AG20443 (cell line): ENCODE measurements around the gene ADAD2.

Experiments
- DNase-seq: peaks from one replicate; pipeline ENCODE4 v3.0.0; 2012; ENCODE audit warnings: low spot score, mixed read lengths

Gene ADAD2

DNA sequence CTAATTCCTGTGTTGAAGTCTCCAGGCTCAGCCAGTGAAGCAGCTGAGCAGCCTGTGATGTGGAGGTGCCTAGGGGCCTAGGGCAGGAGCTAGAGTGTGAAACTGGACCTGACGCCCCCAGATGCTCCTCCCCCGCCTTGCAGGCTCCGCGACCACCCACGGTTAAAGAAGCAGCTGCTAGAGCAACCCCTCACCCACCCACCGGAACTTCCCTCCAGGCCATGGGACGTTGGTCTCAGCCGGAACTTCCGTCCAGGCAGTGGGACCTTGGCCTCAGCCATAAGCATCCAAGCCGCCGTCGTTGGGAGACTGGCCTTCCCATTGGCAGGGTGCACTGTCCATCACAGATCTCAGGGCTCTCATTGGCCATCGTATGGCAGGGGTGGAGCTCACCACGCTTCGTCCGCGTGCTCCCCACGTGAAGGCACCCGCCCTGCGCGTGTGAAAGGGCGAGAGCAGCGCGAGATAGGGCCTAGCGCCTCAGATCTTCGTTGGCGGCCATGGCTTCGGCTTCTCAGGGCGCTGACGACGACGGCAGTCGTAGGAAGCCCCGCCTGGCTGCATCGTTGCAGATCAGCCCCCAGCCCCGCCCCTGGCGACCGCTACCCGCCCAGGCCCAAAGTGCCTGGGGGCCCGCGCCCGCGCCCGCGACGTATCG is at the start of gene ADAD2:
Gene ADAD2 (plus strand): TSS at position 427 of the 658 bp plus-strand sequence. CDS start 74 bp downstream, at position 501.
- no peak for DNase-seq

- DNase-seq = no peak
These were observed 47.9 kb upstream of the ADAD2 start for GRCh38 chr16:84143081-84143480.

GRCh38 chr16:84143784-84144199 is 47.2 kb upstream of the ADAD2 start:
- DNase-seq = no peak

- DNase-seq = peak; percentile 53
These were observed 46.6 kb upstream of the ADAD2 start for GRCh38 chr16:84144209-84144858.

- DNase-seq = peak; percentile 100
These were observed 45.9 kb upstream of the ADAD2 start, which contains the start of the genes DNAAF1 and HSDL1 for GRCh38 chr16:84144859-84145639. TSS of gene DNAAF1 (plus strand) at chr16:84145308. CDS start at chr16:84145441, 133 bp downstream. TSS of gene HSDL1 (minus strand) at chr16:84145177. CDS start at chr16:84131321, 13,856 bp downstream.

- DNase-seq = no peak
These were observed 40.0 kb upstream of the ADAD2 start for GRCh38 chr16:84150926-84151325.

- no peak for DNase-seq
These were observed 37.2 kb upstream of the ADAD2 start for GRCh38 chr16:84153660-84154214.

DNA sequence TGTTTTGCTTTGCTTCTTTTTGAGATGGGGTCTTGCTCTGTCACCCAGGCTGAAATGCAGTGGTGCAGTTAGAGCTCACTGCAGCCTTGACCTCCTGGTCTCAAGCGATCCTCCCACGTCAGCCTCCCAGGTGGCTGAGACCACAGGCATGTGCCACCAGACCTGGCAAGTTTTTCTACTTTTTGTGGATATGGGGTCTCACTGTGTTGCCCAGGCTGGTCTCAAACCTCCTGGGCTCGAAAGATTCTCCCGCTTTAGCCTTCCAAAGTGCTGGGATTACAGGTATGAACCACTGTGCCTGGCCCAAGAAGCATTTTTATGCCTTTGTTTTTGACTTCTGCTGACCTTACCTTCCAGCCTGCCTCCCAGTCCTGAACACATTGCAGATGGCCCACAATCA is 35.7 kb upstream of the ADAD2 start:
- DNase-seq = no peak

DNA sequence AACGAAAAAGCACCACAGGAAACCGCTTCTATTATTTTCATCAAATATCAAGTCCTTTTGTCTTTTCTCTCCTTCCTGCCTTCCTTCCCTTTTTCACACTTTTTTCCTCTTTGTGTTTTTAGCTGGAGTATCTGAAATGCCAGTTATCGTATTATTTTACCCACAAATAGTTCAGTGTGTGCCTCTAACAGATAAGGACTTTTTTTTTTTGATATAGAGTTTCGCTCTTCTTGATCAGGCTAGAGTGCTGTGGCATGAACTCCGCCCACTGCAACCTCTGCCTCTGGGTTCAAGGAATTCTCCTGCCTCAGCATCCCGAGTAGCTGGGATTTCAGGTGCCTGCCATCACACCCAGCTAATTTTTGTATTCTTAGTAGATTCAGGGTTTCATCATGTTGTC is 35.2 kb upstream of the ADAD2 start:
- DNase-seq = no peak

DNA sequence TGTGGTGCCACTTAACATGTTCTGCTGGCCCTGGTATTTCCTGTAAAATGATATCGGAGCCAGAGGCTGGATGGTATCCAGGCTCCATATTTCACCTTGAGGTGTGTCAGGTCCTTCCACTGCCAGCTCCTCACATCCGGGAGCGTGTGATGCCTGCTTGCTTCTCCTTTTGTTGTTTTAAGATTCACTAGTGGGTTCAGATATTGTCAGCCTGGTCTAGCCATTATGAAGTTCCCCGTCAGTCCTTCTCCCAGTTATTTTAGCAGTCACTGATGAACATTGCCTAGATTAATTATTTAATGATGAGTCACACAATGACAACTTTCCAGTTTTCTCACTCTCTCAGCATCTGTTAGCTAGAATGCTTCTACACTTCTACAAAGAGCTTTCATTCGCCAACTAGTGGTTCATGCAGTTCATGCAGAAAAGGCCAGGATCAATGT is 34.6 kb upstream of the ADAD2 start:
- DNase-seq = no peak

DNA sequence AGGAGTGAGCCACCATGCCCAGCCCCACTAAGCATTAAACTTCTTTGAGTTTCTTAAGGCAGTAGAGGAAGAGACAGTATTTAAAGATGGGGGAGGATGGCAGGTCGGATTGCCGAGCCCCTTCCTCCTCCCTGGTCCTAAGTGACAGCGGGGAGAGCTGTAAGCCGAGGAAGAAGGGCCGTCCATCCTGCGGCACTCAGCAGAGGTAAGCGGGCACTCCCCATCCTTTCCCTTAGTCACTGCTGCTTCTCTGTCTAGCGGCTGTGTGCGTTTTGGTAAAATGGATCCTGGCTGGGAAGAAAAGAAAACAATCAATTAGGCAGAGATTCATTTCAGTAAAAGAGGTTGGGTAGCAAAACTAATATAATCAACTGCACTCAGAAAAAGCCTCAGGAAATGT is 31.9 kb upstream of the ADAD2 start:
- DNase-seq = no peak

- DNase-seq = no peak
These were observed 31.2 kb upstream of the ADAD2 start for GRCh38 chr16:84159800-84160199.

GRCh38 chr16:84161037-84161436 is 29.9 kb upstream of the ADAD2 start:
- no peak for DNase-seq

- DNase-seq = no peak
These were observed 29.2 kb upstream of the ADAD2 start for GRCh38 chr16:84161801-84162200.

- no peak for DNase-seq
These were observed 25.2 kb upstream of the ADAD2 start for GRCh38 chr16:84165746-84166145.

DNA sequence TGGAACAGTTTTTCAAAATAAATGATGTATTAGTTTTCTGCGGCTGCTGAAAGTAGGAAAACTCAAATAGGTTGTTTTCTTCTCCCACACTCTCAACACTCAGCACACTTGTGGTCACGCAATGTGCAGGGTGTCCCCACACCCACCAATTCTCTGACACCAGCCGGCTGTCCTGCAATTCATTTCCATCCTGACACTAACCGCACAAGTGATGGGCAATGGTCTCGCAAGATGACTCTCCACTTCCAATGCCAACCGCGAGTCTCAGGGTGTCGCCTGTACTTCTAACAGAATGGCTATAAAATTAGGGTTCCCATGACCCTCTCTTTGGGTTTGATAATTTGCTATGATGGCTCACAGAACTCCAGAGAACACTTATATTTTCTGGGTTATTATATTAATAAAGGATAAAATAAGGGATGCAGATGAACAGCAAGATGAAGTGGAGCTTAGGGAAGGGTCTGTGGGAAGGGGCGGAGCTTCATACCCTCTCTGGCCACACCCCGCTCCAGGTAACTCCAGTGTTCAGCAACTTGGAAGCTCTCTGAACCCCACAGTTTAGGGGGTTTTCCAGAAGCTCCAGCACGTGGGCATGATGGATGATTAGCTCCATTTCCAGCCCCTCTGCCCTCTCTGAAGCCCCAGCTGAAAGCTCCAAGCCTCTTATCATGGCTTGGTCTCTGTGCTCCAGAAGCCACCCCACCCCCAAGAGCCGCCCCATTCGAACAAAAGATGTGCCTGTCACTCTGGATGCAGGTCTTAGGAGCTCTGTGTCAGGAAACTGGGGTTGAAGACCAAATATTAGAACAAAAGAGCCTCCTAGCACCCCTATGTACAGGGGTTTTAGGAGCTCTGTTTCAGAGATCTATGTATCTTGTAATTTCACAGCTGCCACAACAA is 23.9 kb upstream of the ADAD2 start:
- DNase-seq = no peak

GRCh38 chr16:84169765-84170310 is 21.1 kb upstream of the ADAD2 start:
- DNase-seq = no peak

- no peak for DNase-seq
These were observed 16.6 kb upstream of the ADAD2 start for GRCh38 chr16:84174396-84174795.

DNA sequence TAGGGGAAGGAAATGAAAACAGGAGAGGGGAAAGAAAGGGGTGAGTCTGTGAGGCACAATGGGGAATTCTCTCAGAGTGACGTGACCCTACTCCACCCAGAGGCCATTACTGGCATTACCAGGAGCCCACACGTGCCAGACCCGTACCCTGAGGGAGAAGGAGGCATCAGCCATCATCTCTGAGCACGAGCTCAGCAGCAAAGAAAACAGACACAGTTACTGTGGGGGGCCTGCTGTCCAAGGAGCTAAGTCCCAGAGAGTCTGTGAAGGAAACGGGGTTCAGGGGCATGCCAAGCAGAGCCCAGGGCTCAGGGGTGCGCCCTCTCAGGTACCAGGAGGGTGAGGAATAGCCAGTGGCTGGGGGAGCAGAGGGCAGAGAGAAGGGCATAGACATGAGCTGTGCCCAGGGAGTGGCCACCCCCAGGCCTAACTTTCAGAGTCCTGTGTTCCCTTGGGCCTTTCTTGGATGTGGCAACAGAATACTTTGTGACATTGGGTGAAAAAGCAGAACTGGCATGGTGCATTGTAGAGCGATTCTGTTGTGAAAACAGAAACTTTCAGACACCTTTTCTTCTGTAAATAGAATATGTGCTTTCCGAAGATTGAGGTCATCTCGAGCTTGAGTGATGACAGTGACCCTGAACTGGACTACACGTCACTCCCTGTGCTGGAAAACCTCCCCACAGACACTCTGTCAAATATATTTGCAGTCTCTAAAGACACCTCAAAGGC is 15.4 kb upstream of the ADAD2 start:
- DNase-seq = peak; percentile 68
